ENCODE data around the gene ZKSCAN1.

Gene ZKSCAN1

GRCh38 chr7:100040575-100040974, 25.2 kb downstream of the ZKSCAN1 start:
- no peak for DNase-seq

GRCh38 chr7:100044718-100045117, 29.3 kb downstream of the ZKSCAN1 start:
- no peak for DNase-seq

GRCh38 chr7:100048680-100049079, 33.3 kb downstream of the ZKSCAN1 start:
- DNase-seq, result no peak

- DNase-seq, result peak; percentile 58 to 62
These were observed 34.3 kb downstream of the ZKSCAN1 start, which contains the start of gene ZSCAN21 for GRCh38 chr7:100049441-100050291. TSS of gene ZSCAN21 (plus strand) at chr7:100049774. CDS start at chr7:100057007, 7,233 bp downstream.

- DNase-seq, result no peak
These were observed 36.2 kb downstream of the ZKSCAN1 start for GRCh38 chr7:100051611-100052010.

GRCh38 chr7:100053215-100053614, 37.8 kb downstream of the ZKSCAN1 start:
- no peak for DNase-seq

- DNase-seq, result no peak
These were observed 41.6 kb downstream of the ZKSCAN1 start for GRCh38 chr7:100057006-100057405.

- no peak for DNase-seq
These were observed 43.9 kb downstream of the ZKSCAN1 start for GRCh38 chr7:100059251-100059739.

- no peak for DNase-seq
These were observed 46.3 kb downstream of the ZKSCAN1 start for GRCh38 chr7:100061518-100062193.

- DNase-seq, result no peak
These were observed 48.0 kb downstream of the ZKSCAN1 start for GRCh38 chr7:100063376-100063775.

GRCh38 chr7:100064162-100064561, 48.8 kb downstream of the ZKSCAN1 start:
- DNase-seq, result no peak

- no peak for DNase-seq
These were observed 50.2 kb downstream of the ZKSCAN1 start for GRCh38 chr7:100065452-100066186.

GRCh38 chr7:100066953-100067352, 51.6 kb downstream of the ZKSCAN1 start:
- no peak for DNase-seq

- no peak for DNase-seq
These were observed 54.6 kb downstream of the ZKSCAN1 start for GRCh38 chr7:100069991-100070390.

GRCh38 chr7:100071018-100071723, 55.8 kb downstream of the ZKSCAN1 start:
- no peak for DNase-seq

GRCh38 chr7:100072462-100072861, 57.1 kb downstream of the ZKSCAN1 start:
- DNase-seq, result no peak

- no peak for DNase-seq
These were observed 59.4 kb downstream of the ZKSCAN1 start for GRCh38 chr7:100074841-100075240.

- DNase-seq, result no peak
These were observed 60.0 kb downstream of the ZKSCAN1 start for GRCh38 chr7:100075418-100075817.

- DNase-seq, result no peak
These were observed 61.8 kb downstream of the ZKSCAN1 start for GRCh38 chr7:100077205-100077604.

- DNase-seq, result no peak
These were observed 63.7 kb downstream of the ZKSCAN1 start for GRCh38 chr7:100079024-100079560.

- DNase-seq, result no peak
These were observed 65.6 kb downstream of the ZKSCAN1 start for GRCh38 chr7:100080907-100081534.
